GM12801 (cell line): ENCODE measurements around the gene CMKLR1.

Experiments
- CTCF ChIP-seq: IDR thresholded peaks from one replicate; pipeline ENCODE4 v1.5.1; 2011; ENCODE audit warnings: control low read depth; ENCODE audit not compliant: insufficient read length; ENCODE audit errors: extremely low read depth

CMKLR1 gene

GRCh38 chr12:108254517-108255251 lies 84.4 kb downstream of the CMKLR1 start:
- TF ChIP-seq CTCF: no peak

GRCh38 chr12:108254030-108254429 lies 85.1 kb downstream of the CMKLR1 start:
- no peak for TF ChIP-seq CTCF

- TF ChIP-seq CTCF: no peak
Observed at GRCh38 chr12:108253540-108253939, 85.6 kb downstream of the CMKLR1 start.

- TF ChIP-seq CTCF: no peak
Observed at GRCh38 chr12:108252523-108252922, 86.6 kb downstream of the CMKLR1 start.

- no peak for TF ChIP-seq CTCF
Observed at GRCh38 chr12:108248011-108248410, 91.1 kb downstream of the CMKLR1 start.

GRCh38 chr12:108247130-108247529 lies 92.0 kb downstream of the CMKLR1 start:
- no peak for TF ChIP-seq CTCF

GRCh38 chr12:108241986-108242703 lies 97.0 kb downstream of the CMKLR1 start:
- TF ChIP-seq CTCF: no peak
